Progenitor cell of endocrine pancreas (in vitro differentiated cells): ENCODE measurements around the gene SCN3A. TPM values are rescaled to one million over a fixed set of nuclear protein-coding genes. Genes with fewer than 3 reads are reported as not detected.

Experiments used
- DNase-seq: peaks from one replicate; pipeline ENCODE4 v3.0.0; 2021; ENCODE audit warnings: low spot score; ENCODE audit not compliant: unreplicated experiment
- H3K27ac Mint-ChIP-seq: 2 replicates; pipeline ENCODE4 v1.8.0; 2021; ENCODE audit warnings: mild to moderate bottlenecking, moderate library complexity, mixed read lengths
- H3K27me3 Mint-ChIP-seq: 2 replicates; pipeline ENCODE4 v1.8.0; 2021; ENCODE audit warnings: mixed read lengths
- H3K36me3 Mint-ChIP-seq: 2 replicates; pipeline ENCODE4 v1.8.0; 2022; ENCODE audit warnings: mixed read lengths; ENCODE audit not compliant: insufficient read depth
- H3K4me1 Mint-ChIP-seq: 2 replicates; pipeline ENCODE4 v1.8.0; 2021; ENCODE audit warnings: low read depth, mixed read lengths
- H3K4me3 Mint-ChIP-seq: 2 replicates; pipeline ENCODE4 v1.8.0; 2021; ENCODE audit warnings: low read depth, mild to moderate bottlenecking, moderate library complexity, mixed read lengths
- H3K9me3 Mint-ChIP-seq: 2 replicates; pipeline ENCODE4 v1.8.0; 2021; ENCODE audit warnings: low read depth, mixed read lengths
- total RNA-seq: library from RNA; stranded (reverse); gene quantifications from 2 replicates; pipeline ENCODE4 v1.2.1, GENCODE V29; 2021
- TF ChIP-seq, protein P1 (sequence below): fragments of 200-600 bp; sonication (generic); IDR thresholded peaks from one replicate; pipeline ENCODE4 v1.5.0; 2021; ENCODE audit warnings: antibody characterized with exemption, mild to moderate bottlenecking; ENCODE audit not compliant: unreplicated experiment

Gene SCN3A
- total RNA-seq, 1 donor from 2014 or later: 4.7 TPM

DNA sequence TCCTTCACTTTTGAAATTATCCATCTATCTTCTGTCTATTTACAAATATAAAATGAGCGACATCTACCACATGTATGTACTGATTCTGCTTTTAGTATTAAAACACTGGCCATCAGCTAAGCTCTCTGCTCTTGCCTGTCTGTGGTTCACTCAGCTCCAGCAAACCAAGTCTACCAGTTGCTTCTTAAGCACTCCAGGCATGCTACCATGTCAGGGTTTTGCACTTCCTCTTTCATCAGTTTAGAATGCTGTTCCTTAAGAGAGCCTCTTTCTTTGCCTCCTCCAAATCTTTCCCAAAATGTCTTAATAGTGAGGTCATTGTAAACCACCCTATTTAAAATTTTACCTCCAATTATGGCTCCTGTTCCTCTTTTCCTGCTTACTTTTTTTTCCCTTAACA lies 59.5 kb downstream of the SCN3A start:
- Mint-ChIP-seq H3K4me3 (no peak overlapping the region), H3K9me3 (no peaks in the 10 kb centered on the region), H3K4me1 (no peaks in the 10 kb centered on the region), H3K36me3 (no peaks in the 10 kb centered on the region), H3K27me3 (no peaks in the 10 kb centered on the region), H3K27ac (no peak overlapping the region)
- no peak for DNase-seq
- TF ChIP-seq, protein P1, sequence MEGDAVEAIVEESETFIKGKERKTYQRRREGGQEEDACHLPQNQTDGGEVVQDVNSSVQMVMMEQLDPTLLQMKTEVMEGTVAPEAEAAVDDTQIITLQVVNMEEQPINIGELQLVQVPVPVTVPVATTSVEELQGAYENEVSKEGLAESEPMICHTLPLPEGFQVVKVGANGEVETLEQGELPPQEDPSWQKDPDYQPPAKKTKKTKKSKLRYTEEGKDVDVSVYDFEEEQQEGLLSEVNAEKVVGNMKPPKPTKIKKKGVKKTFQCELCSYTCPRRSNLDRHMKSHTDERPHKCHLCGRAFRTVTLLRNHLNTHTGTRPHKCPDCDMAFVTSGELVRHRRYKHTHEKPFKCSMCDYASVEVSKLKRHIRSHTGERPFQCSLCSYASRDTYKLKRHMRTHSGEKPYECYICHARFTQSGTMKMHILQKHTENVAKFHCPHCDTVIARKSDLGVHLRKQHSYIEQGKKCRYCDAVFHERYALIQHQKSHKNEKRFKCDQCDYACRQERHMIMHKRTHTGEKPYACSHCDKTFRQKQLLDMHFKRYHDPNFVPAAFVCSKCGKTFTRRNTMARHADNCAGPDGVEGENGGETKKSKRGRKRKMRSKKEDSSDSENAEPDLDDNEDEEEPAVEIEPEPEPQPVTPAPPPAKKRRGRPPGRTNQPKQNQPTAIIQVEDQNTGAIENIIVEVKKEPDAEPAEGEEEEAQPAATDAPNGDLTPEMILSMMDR: no peak

GRCh38 chr2:165141601-165142354 lies 62.1 kb downstream of the SCN3A start:
- no peaks in the 10 kb centered on the region for H3K9me3 Mint-ChIP-seq
- H3K4me3 Mint-ChIP-seq: no peak overlapping the region
- DNase-seq: no peak
- no peak overlapping the region for H3K27ac Mint-ChIP-seq
- TF ChIP-seq, protein P1: peak; percentile 42
- no peaks in the 10 kb centered on the region for H3K27me3 Mint-ChIP-seq
- no peaks in the 10 kb centered on the region for H3K4me1 Mint-ChIP-seq
- no peaks in the 10 kb centered on the region for H3K36me3 Mint-ChIP-seq

- Mint-ChIP-seq H3K9me3 (no peaks in the 10 kb centered on the region), H3K4me3 (no peak overlapping the region), H3K27ac (no peak overlapping the region), H3K4me1 (no peaks in the 10 kb centered on the region), H3K27me3 (no peaks in the 10 kb centered on the region), H3K36me3 (no peaks in the 10 kb centered on the region)
- no peak for DNase-seq
- TF ChIP-seq, protein P1: no peak
Measured at GRCh38 chr2:165126244-165126643, 77.6 kb downstream of the SCN3A start.

GRCh38 chr2:165122521-165122920 lies 81.3 kb downstream of the SCN3A start:
- H3K9me3 Mint-ChIP-seq: no peaks in the 10 kb centered on the region
- H3K36me3 Mint-ChIP-seq: no peaks in the 10 kb centered on the region
- H3K4me1 Mint-ChIP-seq: no peaks in the 10 kb centered on the region
- no peak overlapping the region for H3K4me3 Mint-ChIP-seq
- DNase-seq: no peak
- H3K27me3 Mint-ChIP-seq: no peaks in the 10 kb centered on the region
- TF ChIP-seq, protein P1: no peak
- no peak overlapping the region for H3K27ac Mint-ChIP-seq

GRCh38 chr2:165120740-165121467 lies 82.9 kb downstream of the SCN3A start:
- H3K27me3 Mint-ChIP-seq: no peaks in the 10 kb centered on the region
- H3K9me3 Mint-ChIP-seq: peaks cover 3% of the 10 kb centered on the region
- TF ChIP-seq, protein P1: no peak
- peaks cover 2% of the 10 kb centered on the region for H3K36me3 Mint-ChIP-seq
- H3K4me3 Mint-ChIP-seq: no peak overlapping the region
- H3K4me1 Mint-ChIP-seq: no peaks in the 10 kb centered on the region
- no peak overlapping the region for H3K27ac Mint-ChIP-seq
- no peak for DNase-seq
